WERI-Rb-1 (cell line): Measurements from ENCODE around the gene VTA1.
"Not testable (repeated sequence)": the region's sequence is repeated elsewhere in the genome, so short reads cannot be mapped to it uniquely, and the experiment has no call there.

Source experiments
- DNase-seq: peaks from one replicate; pipeline ENCODE4 v3.0.0-alpha.2; 2020
- H3K27ac ChIP-seq: fragments of 250-450 bp; sonication (Bioruptor Pico); 2 replicates; pipeline ENCODE4 v1.5.1; 2020; ENCODE audit warnings: mild to moderate bottlenecking, moderate library complexity
- H3K27me3 ChIP-seq: fragments of 250-450 bp; sonication (Bioruptor Pico); 2 replicates; pipeline ENCODE4 v1.5.1; 2021; ENCODE audit warnings: mild to moderate bottlenecking, low read depth, moderate library complexity; ENCODE audit not compliant: insufficient read depth, severe bottlenecking
- H3K36me3 ChIP-seq: fragments of 250-450 bp; sonication (Bioruptor Pico); 2 replicates; pipeline ENCODE4 v1.5.1; 2020; ENCODE audit warnings: mild to moderate bottlenecking, moderate library complexity
- H3K4me3 ChIP-seq: 2 replicates; pipeline ENCODE4 v1.5.1; 2011; ENCODE audit warnings: low read depth, mild to moderate bottlenecking, control low read depth, low read length
- H3K9me3 ChIP-seq: fragments of 250-450 bp; sonication (Bioruptor Pico); 2 replicates; pipeline ENCODE4 v1.5.1; 2021; ENCODE audit warnings: mild to moderate bottlenecking, moderate library complexity; ENCODE audit not compliant: severe bottlenecking
- CTCF ChIP-seq: IDR thresholded peaks from 2 replicates; pipeline ENCODE4 v1.5.1; 2011; ENCODE audit warnings: low read depth, mild to moderate bottlenecking, control low read depth, inconsistent platforms, low read length

Gene VTA1

GRCh38 chr6:142232206-142233044 is 85.4 kb downstream of the VTA1 start:
- H3K27ac ChIP-seq, H3K4me3 ChIP-seq, H3K9me3 ChIP-seq, H3K27me3 ChIP-seq, H3K36me3 ChIP-seq: not testable (repeated sequence)
- DNase-seq = peak; percentile 38
- TF ChIP-seq CTCF = peak; percentile 27; the same call in 1 of the 2 replicates

GRCh38 chr6:142233945-142234682 is 87.1 kb downstream of the VTA1 start:
- no peak overlapping the region for H3K27ac ChIP-seq
- no peak for TF ChIP-seq CTCF
- H3K27me3 ChIP-seq = no peaks in the 10 kb centered on the region
- H3K36me3 ChIP-seq = no peaks in the 10 kb centered on the region
- no peak for DNase-seq
- no peak overlapping the region for H3K4me3 ChIP-seq
- no peaks in the 10 kb centered on the region for H3K9me3 ChIP-seq

GRCh38 chr6:142235272-142235671 is 88.2 kb downstream of the VTA1 start:
- H3K27ac ChIP-seq = no peak overlapping the region
- H3K27me3 ChIP-seq = no peaks in the 10 kb centered on the region
- no peaks in the 10 kb centered on the region for H3K36me3 ChIP-seq
- DNase-seq = no peak
- no peak for TF ChIP-seq CTCF
- no peak overlapping the region for H3K4me3 ChIP-seq
- H3K9me3 ChIP-seq = no peaks in the 10 kb centered on the region

- Histone ChIP-seq H3K27ac (no peak overlapping the region), H3K27me3 (no peaks in the 10 kb centered on the region)
- no peak for TF ChIP-seq CTCF
These were observed 88.7 kb downstream of the VTA1 start for GRCh38 chr6:142235791-142236190.

GRCh38 chr6:142236691-142237090 is 89.6 kb downstream of the VTA1 start:
- Histone ChIP-seq H3K27ac (no peak overlapping the region), H3K36me3 (no peaks in the 10 kb centered on the region)
- DNase-seq = no peak

More at GRCh38 chr6:142235791-142236190, 88.7 kb downstream of the VTA1 start:
- no peak overlapping the region for H3K4me3 ChIP-seq
- no peaks in the 10 kb centered on the region for H3K9me3 ChIP-seq
- no peaks in the 10 kb centered on the region for H3K36me3 ChIP-seq
- DNase-seq = no peak

More at GRCh38 chr6:142236691-142237090, 89.6 kb downstream of the VTA1 start:
- Histone ChIP-seq H3K27me3 (no peaks in the 10 kb centered on the region), H3K9me3 (no peaks in the 10 kb centered on the region), H3K4me3 (no peak overlapping the region)
- no peak for TF ChIP-seq CTCF
